ENCODE results near the gene ENPP1.

DNA sequence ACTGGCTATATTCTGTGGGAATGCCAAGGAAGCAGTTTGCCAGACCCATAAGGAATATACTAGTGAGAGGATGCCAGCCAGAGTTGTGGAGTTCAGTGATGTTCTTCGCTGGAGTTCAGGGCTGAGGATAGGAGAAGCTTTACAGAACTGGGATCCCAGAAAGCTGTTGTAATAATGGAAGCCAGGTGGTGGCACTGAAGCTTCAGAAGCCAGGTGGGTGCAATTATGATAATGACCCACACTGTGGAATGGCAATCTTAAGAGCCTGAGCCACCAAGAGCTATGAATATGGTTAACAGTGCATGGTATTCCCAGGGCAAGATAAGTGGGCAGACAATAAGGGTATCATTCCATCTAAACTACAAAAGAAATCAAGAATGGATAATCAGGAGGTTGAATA is 25.1 kb upstream of the ENPP1 start:
- TF ChIP-seq CTCF (IDR thresholded peaks at IDR 0.05) = peak in 2 of 4 experiments; percentile 17 to 30
- no peak for TF ChIP-seq POLR2A (IDR thresholded peaks at IDR 0.05)
- no peak for TF ChIP-seq POLR2AphosphoS5 (IDR thresholded peaks at IDR 0.05)
